HepG2 (cell line): ENCODE measurements around the gene TMEM144. TPM values are rescaled to one million over a fixed set of nuclear protein-coding genes. Genes with fewer than 3 reads are reported as not detected.
A peak's percentile ranks its signal among the peaks of the same experiment; 100 is the strongest.

Experiments used
- ASH2L ChIP-seq: fragments of 300-600, 200-600 bp; sonication (generic); IDR thresholded peaks from 2 replicates; pipeline ENCODE4 v1.7.0; 2017; ENCODE audit warnings: low read depth, mild to moderate bottlenecking, moderate library complexity, mixed read lengths, low read length; ENCODE audit not compliant: insufficient read length
- CCAR2 ChIP-seq: fragments of 200-400 bp; formaldehyde crosslinking; optimal IDR thresholded peaks from 2 replicates; pipeline ENCODE3; 2018; ENCODE audit warnings: low read depth, mild to moderate bottlenecking, low read length, moderate library complexity
- GABPB1 ChIP-seq: IDR thresholded peaks from 2 replicates; pipeline ENCODE4 v1.6.1; 2016; ENCODE audit warnings: mild to moderate bottlenecking, missing genetic modification reagents, moderate library complexity, missing compliant biosample characterization
- HDAC1 ChIP-seq: sonication (generic); formaldehyde crosslinking; IDR thresholded peaks from 2 replicates; pipeline ENCODE4 v1.5.1; 2020; ENCODE audit warnings: mild to moderate bottlenecking, missing genetic modification reagents
- KMT2A ChIP-seq: sonication (generic); formaldehyde crosslinking; IDR thresholded peaks from 2 replicates; pipeline ENCODE4 v1.4.0; 2020; ENCODE audit warnings: missing genetic modification reagents
- RBFOX2 ChIP-seq: fragments of 200-400 bp; formaldehyde crosslinking; IDR thresholded peaks from 2 replicates; pipeline ENCODE4 v1.6.1; 2017; ENCODE audit warnings: low read depth, mild to moderate bottlenecking, low read length
- RXRA ChIP-seq: sonication (generic); formaldehyde crosslinking; IDR thresholded peaks from 2 replicates; pipeline ENCODE4 v1.5.1; 2020; ENCODE audit warnings: missing genetic modification reagents
- ZNF12 ChIP-seq: sonication (generic); formaldehyde crosslinking; IDR thresholded peaks from 2 replicates; pipeline ENCODE4 v1.5.0; 2020; ENCODE audit warnings: missing genetic modification reagents
- ZNF24 ChIP-seq: fragments of 450-650 bp; IDR thresholded peaks from 2 replicates; pipeline ENCODE4 v1.6.1; 2017; ENCODE audit warnings: antibody characterized with exemption, mild to moderate bottlenecking
- ZNF451 ChIP-seq: sonication (generic); formaldehyde crosslinking; IDR thresholded peaks from 2 replicates; pipeline ENCODE4 v1.5.0; 2020; ENCODE audit warnings: mild to moderate bottlenecking, missing genetic modification reagents
- ZNF567 ChIP-seq: sonication (generic); formaldehyde crosslinking; IDR thresholded peaks from 2 replicates; pipeline ENCODE4 v1.8.1; 2023; ENCODE audit warnings: mild to moderate bottlenecking, missing genetic modification reagents, borderline replicate concordance
- ZNF788 ChIP-seq: sonication (generic); formaldehyde crosslinking; IDR thresholded peaks from 2 replicates; pipeline ENCODE4 v1.5.0; 2020; ENCODE audit warnings: mild to moderate bottlenecking, missing genetic modification reagents, borderline replicate concordance
- ZNF850 ChIP-seq: sonication (generic); formaldehyde crosslinking; conservative IDR thresholded peaks from 2 replicates; pipeline ENCODE4 v1.9.0; 2021; ENCODE audit warnings: mild to moderate bottlenecking, missing genetic modification reagents
- ZSCAN9 ChIP-seq: IDR thresholded peaks from 2 replicates; pipeline ENCODE4 v1.6.1; 2016; ENCODE audit warnings: borderline replicate concordance
- polyA plus RNA-seq, 8 experiments: library from polyadenylated mRNA; depleted of rRNA in 3 of 8; stranded (reverse) in 7 of 8; unstranded in 1 of 8; fragments of >200 nt; fragmentation: Illumina TruSeq in 4 of 8; extraction: Trizol in 4 of 8; gene quantifications; 2 replicates each; pipeline versions ENCODE4 v1.2.1 to v1.2.3, GENCODE V29; 2011 to 2016; ENCODE audit warnings: low read depth in 4 of 8, missing spikeins in 1 of 8, mixed read lengths in 1 of 8; ENCODE audit not compliant: insufficient read depth in 1 of 8
- total RNA-seq, 5 experiments: library from RNA; depleted of rRNA; stranded (reverse); fragments of >200 nt; fragmentation: Illumina TruSeq; extraction: Trizol; gene quantifications; 2 replicates each; pipeline ENCODE4 v1.2.3, GENCODE V29; 2016; ENCODE audit warnings: low read depth in 1 of 5
- TF ChIP-seq, protein P1 (sequence below): sonication (generic); formaldehyde crosslinking; IDR thresholded peaks from 2 replicates; pipeline ENCODE4 v1.8.1; 2023; ENCODE audit warnings: mild to moderate bottlenecking, missing genetic modification reagents
- TF ChIP-seq, protein P2 (sequence below): sonication (generic); formaldehyde crosslinking; IDR thresholded peaks from 2 replicates; pipeline ENCODE4; 2020; ENCODE audit warnings: missing genetic modification reagents, mild to moderate bottlenecking, borderline replicate concordance
- TF ChIP-seq, protein P3 (sequence below): sonication (generic); formaldehyde crosslinking; IDR thresholded peaks from 2 replicates; pipeline ENCODE4 v1.5.0; 2020; ENCODE audit warnings: missing genetic modification reagents
- TF ChIP-seq, protein P4 (sequence below): sonication (generic); formaldehyde crosslinking; IDR thresholded peaks from 2 replicates; pipeline ENCODE4 v1.5.0; 2020; ENCODE audit warnings: missing genetic modification reagents
- TF ChIP-seq, protein P5 (sequence below): sonication (generic); formaldehyde crosslinking; IDR thresholded peaks from 2 replicates; pipeline ENCODE4 v1.5.0; 2020; ENCODE audit warnings: mild to moderate bottlenecking, missing genetic modification reagents, moderate library complexity

Gene TMEM144
- total and polyA plus RNA-seq, 2 of the 13 experiments (the other 11 are each of a cell fraction or from before 2014, with no cell fraction given), result 10.9 to 12.3 TPM

DNA sequence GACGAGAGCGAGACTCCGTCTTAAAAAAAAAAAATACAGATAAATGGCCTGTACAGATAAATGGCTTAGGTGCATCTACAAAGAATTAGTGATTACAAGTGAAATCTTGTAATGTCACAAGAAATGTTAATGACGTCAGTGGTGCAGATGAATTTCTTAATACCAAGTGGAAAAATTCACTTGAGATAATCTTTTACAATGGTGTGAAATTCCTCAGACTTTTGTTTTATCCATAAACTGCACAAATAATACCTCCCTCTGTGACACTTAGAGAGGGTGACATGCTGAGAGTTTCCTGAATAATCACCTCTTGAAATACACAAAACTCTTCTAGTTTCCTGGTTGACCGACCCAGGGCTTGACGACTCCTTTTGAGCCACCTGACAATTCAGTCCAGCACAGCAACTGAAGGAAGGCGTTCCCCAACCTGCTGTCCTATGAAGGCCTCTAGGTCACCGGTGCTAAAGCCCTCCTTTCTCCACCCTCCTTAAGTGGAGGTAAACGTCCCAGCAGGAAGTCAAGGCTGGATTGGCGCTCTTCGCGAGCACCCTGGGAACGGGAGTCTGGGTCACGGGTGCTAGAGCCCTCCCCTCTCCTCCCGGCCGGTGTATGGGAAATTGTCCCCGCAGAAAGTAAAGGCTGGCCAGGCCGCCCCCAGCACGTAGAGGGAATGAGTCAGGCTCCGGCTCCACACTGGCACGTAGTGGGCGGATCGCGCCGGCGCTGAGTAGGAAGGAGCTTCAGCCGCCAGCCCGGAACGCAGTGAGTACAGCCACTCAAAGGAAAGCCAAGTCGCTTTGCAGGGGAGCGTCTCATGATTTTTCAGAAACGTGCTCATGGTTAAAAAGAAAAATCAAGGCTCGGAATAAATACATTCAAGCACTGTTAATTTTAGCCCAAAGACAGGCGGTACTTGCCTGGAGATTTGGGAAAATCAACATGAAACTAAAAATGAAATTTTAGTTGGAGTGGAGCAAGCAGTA, at the start of gene TMEM144 (continued):
- TF ChIP-seq RBFOX2 (peak; percentile 40; the same call in 1 of the 2 replicates), ASH2L (peak; percentile 77), ZNF788 (CRISPR knock-in tag) (peak; percentile 63; the same call in 1 of the 2 replicates), ZNF850 (CRISPR knock-in tag) (no peak), ZNF24 (no peak), GABPB1 (CRISPR knock-in tag) (peak; percentile 61; the same call in 1 of the 2 replicates), ZNF567 (CRISPR knock-in tag) (0 out of 2 replicates have a peak, but pooled peaks have one; percentile 65), ZNF451 (CRISPR knock-in tag) (0 out of 2 replicates have a peak, but pooled peaks have one; percentile 40), HDAC1 (CRISPR knock-in tag) (peak; percentile 62; the same call in 1 of the 2 replicates), KMT2A (CRISPR knock-in tag) (peak; percentile 96), RXRA (peak; percentile 40; the same call in 1 of the 2 replicates), ZNF12 (peak; percentile 70; the same call in 1 of the 2 replicates), CCAR2 (no peak), ZSCAN9 (no peak)
- TF ChIP-seq, protein P1, sequence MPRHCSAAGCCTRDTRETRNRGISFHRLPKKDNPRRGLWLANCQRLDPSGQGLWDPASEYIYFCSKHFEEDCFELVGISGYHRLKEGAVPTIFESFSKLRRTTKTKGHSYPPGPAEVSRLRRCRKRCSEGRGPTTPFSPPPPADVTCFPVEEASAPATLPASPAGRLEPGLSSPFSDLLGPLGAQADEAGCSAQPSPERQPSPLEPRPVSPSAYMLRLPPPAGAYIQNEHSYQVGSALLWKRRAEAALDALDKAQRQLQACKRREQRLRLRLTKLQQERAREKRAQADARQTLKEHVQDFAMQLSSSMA (CRISPR knock-in tag), result no peak
- TF ChIP-seq, protein P2, sequence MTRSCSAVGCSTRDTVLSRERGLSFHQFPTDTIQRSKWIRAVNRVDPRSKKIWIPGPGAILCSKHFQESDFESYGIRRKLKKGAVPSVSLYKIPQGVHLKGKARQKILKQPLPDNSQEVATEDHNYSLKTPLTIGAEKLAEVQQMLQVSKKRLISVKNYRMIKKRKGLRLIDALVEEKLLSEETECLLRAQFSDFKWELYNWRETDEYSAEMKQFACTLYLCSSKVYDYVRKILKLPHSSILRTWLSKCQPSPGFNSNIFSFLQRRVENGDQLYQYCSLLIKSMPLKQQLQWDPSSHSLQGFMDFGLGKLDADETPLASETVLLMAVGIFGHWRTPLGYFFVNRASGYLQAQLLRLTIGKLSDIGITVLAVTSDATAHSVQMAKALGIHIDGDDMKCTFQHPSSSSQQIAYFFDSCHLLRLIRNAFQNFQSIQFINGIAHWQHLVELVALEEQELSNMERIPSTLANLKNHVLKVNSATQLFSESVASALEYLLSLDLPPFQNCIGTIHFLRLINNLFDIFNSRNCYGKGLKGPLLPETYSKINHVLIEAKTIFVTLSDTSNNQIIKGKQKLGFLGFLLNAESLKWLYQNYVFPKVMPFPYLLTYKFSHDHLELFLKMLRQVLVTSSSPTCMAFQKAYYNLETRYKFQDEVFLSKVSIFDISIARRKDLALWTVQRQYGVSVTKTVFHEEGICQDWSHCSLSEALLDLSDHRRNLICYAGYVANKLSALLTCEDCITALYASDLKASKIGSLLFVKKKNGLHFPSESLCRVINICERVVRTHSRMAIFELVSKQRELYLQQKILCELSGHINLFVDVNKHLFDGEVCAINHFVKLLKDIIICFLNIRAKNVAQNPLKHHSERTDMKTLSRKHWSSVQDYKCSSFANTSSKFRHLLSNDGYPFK (CRISPR knock-in tag), result no peak; the same call in 1 of the 2 replicates
- TF ChIP-seq, protein P3, sequence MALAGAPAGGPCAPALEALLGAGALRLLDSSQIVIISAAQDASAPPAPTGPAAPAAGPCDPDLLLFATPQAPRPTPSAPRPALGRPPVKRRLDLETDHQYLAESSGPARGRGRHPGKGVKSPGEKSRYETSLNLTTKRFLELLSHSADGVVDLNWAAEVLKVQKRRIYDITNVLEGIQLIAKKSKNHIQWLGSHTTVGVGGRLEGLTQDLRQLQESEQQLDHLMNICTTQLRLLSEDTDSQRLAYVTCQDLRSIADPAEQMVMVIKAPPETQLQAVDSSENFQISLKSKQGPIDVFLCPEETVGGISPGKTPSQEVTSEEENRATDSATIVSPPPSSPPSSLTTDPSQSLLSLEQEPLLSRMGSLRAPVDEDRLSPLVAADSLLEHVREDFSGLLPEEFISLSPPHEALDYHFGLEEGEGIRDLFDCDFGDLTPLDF (CRISPR knock-in tag), result 0 out of 2 replicates have a peak, but pooled peaks have one; percentile 22
- TF ChIP-seq, protein P4, sequence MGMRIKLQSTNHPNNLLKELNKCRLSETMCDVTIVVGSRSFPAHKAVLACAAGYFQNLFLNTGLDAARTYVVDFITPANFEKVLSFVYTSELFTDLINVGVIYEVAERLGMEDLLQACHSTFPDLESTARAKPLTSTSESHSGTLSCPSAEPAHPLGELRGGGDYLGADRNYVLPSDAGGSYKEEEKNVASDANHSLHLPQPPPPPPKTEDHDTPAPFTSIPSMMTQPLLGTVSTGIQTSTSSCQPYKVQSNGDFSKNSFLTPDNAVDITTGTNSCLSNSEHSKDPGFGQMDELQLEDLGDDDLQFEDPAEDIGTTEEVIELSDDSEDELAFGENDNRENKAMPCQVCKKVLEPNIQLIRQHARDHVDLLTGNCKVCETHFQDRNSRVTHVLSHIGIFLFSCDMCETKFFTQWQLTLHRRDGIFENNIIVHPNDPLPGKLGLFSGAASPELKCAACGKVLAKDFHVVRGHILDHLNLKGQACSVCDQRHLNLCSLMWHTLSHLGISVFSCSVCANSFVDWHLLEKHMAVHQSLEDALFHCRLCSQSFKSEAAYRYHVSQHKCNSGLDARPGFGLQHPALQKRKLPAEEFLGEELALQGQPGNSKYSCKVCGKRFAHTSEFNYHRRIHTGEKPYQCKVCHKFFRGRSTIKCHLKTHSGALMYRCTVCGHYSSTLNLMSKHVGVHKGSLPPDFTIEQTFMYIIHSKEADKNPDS, result no peak
- TF ChIP-seq, protein P5, sequence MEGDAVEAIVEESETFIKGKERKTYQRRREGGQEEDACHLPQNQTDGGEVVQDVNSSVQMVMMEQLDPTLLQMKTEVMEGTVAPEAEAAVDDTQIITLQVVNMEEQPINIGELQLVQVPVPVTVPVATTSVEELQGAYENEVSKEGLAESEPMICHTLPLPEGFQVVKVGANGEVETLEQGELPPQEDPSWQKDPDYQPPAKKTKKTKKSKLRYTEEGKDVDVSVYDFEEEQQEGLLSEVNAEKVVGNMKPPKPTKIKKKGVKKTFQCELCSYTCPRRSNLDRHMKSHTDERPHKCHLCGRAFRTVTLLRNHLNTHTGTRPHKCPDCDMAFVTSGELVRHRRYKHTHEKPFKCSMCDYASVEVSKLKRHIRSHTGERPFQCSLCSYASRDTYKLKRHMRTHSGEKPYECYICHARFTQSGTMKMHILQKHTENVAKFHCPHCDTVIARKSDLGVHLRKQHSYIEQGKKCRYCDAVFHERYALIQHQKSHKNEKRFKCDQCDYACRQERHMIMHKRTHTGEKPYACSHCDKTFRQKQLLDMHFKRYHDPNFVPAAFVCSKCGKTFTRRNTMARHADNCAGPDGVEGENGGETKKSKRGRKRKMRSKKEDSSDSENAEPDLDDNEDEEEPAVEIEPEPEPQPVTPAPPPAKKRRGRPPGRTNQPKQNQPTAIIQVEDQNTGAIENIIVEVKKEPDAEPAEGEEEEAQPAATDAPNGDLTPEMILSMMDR (CRISPR knock-in tag), result peak; percentile 58
